HG02870 (cell line): ENCODE data around the gene PHACTR1.

Source experiments
- ATAC-seq: cut with Tn5 transposase; IDR thresholded peaks from one replicate; pipeline ENCODE4 v1.9.1; 2021; ENCODE audit warnings: mild to moderate bottlenecking, moderate library complexity; ENCODE audit not compliant: unreplicated experiment

PHACTR1 gene

GRCh38 chr6:13094781-13095425 lies 378.3 kb downstream of the PHACTR1 start:
- no peak for ATAC-seq

- ATAC-seq, result no peak
Observed at GRCh38 chr6:13096084-13096483, 379.5 kb downstream of the PHACTR1 start.

GRCh38 chr6:13097454-13097853 lies 380.9 kb downstream of the PHACTR1 start:
- ATAC-seq, result no peak

DNA sequence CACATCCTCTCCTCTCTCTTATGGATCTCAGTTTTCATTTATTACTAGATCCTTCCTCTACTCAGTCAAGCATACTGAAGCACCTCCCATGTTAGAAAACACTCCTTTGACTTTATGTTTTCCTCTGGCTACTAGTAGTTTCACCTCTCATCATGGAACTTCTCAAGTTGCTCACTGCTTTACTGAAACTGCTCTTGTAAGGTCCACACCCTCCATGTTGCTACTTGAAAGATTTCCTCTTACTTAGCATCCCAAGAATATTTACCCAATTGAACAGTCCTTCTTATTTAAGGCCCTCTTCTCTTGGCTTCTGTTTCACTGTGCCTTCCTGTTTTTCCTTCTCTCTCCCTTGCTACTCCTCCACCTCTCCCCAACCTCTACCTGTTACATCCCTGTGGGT lies 381.4 kb downstream of the PHACTR1 start:
- ATAC-seq, result no peak

- ATAC-seq, result no peak
Observed at GRCh38 chr6:13098793-13099570, 382.4 kb downstream of the PHACTR1 start.

GRCh38 chr6:13099771-13100170 lies 383.2 kb downstream of the PHACTR1 start:
- ATAC-seq, result no peak

DNA sequence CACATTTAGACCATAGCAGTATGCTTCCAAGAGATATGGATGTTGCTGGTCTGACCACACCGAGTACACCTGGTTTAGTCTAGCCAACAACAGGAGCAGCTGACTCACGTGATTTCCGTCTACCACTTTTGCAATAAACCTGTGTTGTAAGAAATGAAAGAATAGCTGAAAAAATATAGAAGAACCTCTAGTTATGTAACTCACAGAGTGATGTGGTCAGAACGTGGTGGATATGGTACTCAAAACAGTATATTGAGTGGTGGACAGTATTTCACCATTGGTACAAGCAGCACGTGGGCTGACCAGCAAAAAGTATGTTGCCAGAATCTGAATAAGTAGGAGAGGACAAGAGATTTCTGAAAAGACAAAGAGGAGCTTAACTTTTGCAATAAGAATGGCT lies 384.8 kb downstream of the PHACTR1 start:
- ATAC-seq, result no peak

GRCh38 chr6:13101985-13102384 lies 385.4 kb downstream of the PHACTR1 start:
- no peak for ATAC-seq

- ATAC-seq, result no peak
Observed at GRCh38 chr6:13103169-13103568, 386.6 kb downstream of the PHACTR1 start.

DNA sequence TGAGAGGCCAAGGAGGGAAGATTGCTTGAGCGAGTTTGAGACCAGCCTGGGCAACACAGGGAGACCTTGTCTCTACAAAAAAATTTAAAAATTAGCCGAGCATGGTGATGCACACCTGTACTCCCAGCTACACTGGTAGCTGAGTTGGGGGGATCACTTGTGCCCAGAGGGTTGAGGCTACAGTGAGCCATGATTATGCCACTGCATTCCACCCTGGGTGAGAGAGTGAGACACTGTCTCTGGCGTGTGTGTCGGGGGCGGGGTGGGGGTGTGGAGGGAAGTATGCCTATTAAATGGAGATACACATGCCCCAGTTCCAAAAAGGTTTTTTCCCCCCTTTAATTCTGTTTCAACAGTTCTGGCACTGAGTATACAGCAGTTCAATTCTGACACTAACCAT lies 388.6 kb downstream of the PHACTR1 start:
- ATAC-seq, result no peak

GRCh38 chr6:13112921-13113320 lies 396.4 kb downstream of the PHACTR1 start:
- no peak for ATAC-seq

- ATAC-seq, result no peak
Observed at GRCh38 chr6:13113376-13113775, 396.8 kb downstream of the PHACTR1 start.

GRCh38 chr6:13113981-13114593 lies 397.5 kb downstream of the PHACTR1 start:
- no peak for ATAC-seq

DNA sequence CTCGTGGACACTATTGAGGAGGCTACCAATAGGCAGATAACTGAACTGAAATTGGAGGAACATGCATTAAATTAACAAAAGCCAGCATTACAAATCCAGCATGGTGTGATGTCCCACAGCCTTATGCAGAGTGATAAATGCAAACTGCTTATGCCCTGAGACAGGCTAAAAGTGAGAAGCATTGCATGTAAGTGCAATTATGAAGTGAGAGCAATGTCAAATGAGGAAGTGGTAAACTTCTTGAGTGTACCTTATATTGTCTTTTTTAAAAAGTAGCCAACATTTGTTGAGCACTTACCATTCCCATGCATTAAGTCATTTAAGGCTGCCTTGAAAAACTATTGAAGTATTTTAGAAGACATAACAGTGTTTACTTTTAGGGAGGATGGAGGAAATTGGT lies 399.6 kb downstream of the PHACTR1 start:
- ATAC-seq, result no peak

- no peak for ATAC-seq
Observed at GRCh38 chr6:13117570-13117969, 401.0 kb downstream of the PHACTR1 start.

DNA sequence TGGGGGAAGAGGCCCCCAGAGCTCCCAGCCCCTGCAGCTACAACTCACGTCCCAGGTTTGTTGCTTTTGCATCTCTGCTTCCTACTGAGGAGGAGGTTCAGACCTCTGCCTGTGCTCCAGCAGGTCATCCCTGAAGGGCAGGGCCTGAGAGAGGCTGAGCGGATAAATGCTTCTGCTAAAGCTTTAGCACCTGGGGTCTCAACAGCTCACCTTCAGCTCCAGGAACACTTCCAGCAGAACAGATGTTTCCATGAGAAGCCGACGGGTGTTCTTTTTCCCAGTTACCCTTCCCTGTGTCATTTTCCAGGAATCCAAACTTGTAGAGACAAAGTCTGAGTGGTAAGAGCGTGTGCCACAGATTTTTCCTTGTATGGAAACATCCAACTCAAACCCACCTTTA lies 403.0 kb downstream of the PHACTR1 start:
- ATAC-seq, result no peak

- ATAC-seq, result no peak
Observed at GRCh38 chr6:13120483-13121482, 404.2 kb downstream of the PHACTR1 start.

- no peak for ATAC-seq
Observed at GRCh38 chr6:13124131-13124530, 407.6 kb downstream of the PHACTR1 start.

DNA sequence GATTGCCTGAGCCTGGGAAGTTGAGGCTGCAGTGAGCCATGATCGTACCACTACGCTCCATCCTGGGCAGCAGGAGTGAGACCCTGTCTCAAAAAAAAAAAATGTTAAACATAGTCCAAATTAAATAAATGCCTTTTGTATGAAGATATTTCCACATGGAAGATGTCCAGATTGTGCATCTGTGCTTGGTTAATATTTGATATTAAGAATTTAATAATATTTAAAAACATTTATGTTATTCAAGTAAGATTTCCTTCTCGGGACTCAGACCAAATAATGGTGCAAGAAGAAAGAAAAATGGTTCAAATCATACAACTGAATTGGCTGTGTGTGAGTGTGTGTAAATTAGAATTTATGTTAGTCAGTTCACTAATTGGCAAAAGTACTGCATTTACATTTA lies 409.3 kb downstream of the PHACTR1 start:
- ATAC-seq, result no peak

DNA sequence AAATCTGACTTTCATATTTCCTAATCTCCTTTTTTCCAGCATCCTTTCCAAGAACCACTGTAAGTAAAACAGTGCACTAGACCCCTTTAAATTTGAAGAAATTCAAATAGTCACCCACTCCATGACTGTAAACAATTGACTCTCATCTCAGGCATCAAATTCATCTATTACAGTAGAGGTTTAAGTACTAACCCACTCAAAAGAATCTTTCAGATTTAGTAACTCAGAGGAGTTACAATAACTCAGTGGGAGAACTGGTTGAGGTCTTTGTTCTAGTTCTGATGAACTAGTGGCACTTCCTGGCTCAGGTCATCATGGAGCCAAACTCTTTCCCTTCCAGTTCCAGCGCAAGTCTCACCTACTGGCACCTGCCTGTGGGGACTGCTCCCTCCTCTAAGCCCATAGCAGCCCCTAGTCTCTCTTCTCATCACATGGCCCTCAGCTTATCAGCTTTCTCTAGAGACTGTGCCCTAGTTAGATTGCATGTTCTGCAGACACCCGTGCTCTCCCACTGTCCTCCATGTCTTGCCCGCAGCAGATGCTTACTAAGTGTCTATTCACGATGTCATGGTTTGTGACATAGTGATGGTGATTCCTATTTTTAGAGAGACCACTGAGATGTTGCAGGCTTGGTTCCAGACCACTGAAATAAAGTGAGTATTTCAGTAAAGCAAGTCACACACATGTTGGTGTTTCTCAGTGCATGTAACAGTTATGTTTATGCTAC lies 415.5 kb downstream of the PHACTR1 start:
- no peak for ATAC-seq
